Left colon (tissue), 2 donors: ENCODE results near the gene ARHGAP44. TPM values are rescaled to one million over a fixed set of nuclear protein-coding genes. Genes with fewer than 3 reads are reported as not detected.

Experiments used
- ATAC-seq: fragments of 200-7000 bp; cut with Tn5 transposase; one replicate; pipeline ENCODE4 v1.9.1; 2020; ENCODE audit warnings: mild to moderate bottlenecking, moderate library complexity
- DNase-seq, 2 donors: peaks; one replicate each; pipeline ENCODE4 v3.0.0-alpha.2; 2020
- intact Hi-C, 2 donors: fragments of 100-400 bp; cut with DNase I in 1 of 2; cut with micrococcal nuclease in 1 of 2; formaldehyde crosslinking; loops; one replicate each; pipeline versions ENCODE4 v1.11.2 to v1.14.0; 2022; cut with DNase I, micrococcal nuclease
- long read RNA-seq: library from polyadenylated mRNA; unstranded; transcript quantifications from one replicate; pipeline ENCODE4 v2.0.0, GENCODE V29; 2021
- total RNA-seq, 2 donors: library from RNA; stranded (reverse); fragmentation: NEBNext Ultra II Directional; extraction: Animal tissue kit (Norgen Biotek cat#: 25700); gene quantifications; one replicate each; pipeline ENCODE4 v1.2.1, GENCODE V29; 2021
- donor health status: DM: no; HTN: no; CAD: no.
- donor health status: DM: yes; HTN: yes; CAD: no.

ARHGAP44 gene, protein sequence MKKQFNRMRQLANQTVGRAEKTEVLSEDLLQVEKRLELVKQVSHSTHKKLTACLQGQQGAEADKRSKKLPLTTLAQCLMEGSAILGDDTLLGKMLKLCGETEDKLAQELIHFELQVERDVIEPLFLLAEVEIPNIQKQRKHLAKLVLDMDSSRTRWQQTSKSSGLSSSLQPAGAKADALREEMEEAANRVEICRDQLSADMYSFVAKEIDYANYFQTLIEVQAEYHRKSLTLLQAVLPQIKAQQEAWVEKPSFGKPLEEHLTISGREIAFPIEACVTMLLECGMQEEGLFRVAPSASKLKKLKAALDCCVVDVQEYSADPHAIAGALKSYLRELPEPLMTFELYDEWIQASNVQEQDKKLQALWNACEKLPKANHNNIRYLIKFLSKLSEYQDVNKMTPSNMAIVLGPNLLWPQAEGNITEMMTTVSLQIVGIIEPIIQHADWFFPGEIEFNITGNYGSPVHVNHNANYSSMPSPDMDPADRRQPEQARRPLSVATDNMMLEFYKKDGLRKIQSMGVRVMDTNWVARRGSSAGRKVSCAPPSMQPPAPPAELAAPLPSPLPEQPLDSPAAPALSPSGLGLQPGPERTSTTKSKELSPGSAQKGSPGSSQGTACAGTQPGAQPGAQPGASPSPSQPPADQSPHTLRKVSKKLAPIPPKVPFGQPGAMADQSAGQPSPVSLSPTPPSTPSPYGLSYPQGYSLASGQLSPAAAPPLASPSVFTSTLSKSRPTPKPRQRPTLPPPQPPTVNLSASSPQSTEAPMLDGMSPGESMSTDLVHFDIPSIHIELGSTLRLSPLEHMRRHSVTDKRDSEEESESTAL
- 10 to 100 TPM; 44.4 to 71.1 TPM for total RNA-seq
- long read RNA-seq, full-length matches to known transcripts, result 4 of 56 reads
- long read RNA-seq, partial matches to known transcripts, result 37 of 56 reads
- long read RNA-seq, other reads (novel, unspliced or antisense), result 15 of 56 reads

- intact Hi-C loops, result no loop called here
- peak; percentile 31 to 78 for DNase-seq
- peak; percentile 74 for ATAC-seq
Observed at GRCh38 chr17:12789481-12790248, at the start of gene ARHGAP44. Gene ARHGAP44 (plus strand): TSS chr17:12789498. CDS start chr17:12789839, 341 bp downstream.

GRCh38 chr17:12739500-12739899, 49.8 kb upstream of the ARHGAP44 start:
- intact Hi-C loops, result no loop called here
- DNase-seq, result no peak
- no peak for ATAC-seq

- no peak for DNase-seq
- ATAC-seq, result peak; percentile 58
- intact Hi-C loops, result loop anchor here in 1 of 2 donors (5.0 to 10.0 kb wide), 3 partner anchors 191 to 558 kb away; no protein-coding TSS in a partner anchor
Observed at GRCh38 chr17:12743046-12743445, 46.3 kb upstream of the ARHGAP44 start.

DNA sequence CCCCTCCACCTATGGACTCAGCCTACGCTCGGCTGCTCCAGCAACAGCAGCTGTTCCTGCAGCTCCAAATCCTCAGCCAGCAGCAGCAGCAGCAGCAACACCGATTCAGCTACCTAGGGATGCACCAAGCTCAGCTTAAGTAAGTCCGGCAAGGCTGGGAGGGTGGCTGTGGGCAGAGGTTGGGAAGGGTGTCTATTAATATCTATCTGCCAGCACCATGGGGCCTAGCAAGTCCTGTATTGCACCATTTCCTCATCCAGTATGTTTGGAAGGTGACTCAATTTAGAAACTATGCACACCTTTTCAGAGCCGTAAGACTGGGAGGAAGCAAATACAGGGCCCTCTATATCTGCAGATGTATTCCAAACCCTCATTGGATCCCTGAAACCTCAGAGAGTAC, 45.0 kb upstream of the ARHGAP44 start:
- DNase-seq, result no peak
- intact Hi-C loops, result loop anchor here in 1 of 2 donors (5.0 to 10.0 kb wide), 3 partner anchors 192 to 559 kb away; no protein-coding TSS in a partner anchor
- peak; percentile 14 for ATAC-seq

GRCh38 chr17:12744786-12745185, 44.5 kb upstream of the ARHGAP44 start:
- DNase-seq, result no peak
- intact Hi-C loops, result loop anchor here in 1 of 2 donors (5.0 to 10.0 kb wide), 3 partner anchors 192 to 560 kb away; no protein-coding TSS in a partner anchor

GRCh38 chr17:12745486-12745885, 43.8 kb upstream of the ARHGAP44 start:
- intact Hi-C loops, result loop anchor here in 1 of 2 donors (10.0 kb wide), 2 partner anchors 491 to 561 kb away; no protein-coding TSS in a partner anchor
- DNase-seq (no peak), ATAC-seq (peak; percentile 75)

More at GRCh38 chr17:12744786-12745185, 44.5 kb upstream of the ARHGAP44 start:
- ATAC-seq, result no peak

- ATAC-seq (no peak), DNase-seq (no peak)
- intact Hi-C loops, result no loop called here
Observed at GRCh38 chr17:12756786-12757185, 32.5 kb upstream of the ARHGAP44 start.

DNA sequence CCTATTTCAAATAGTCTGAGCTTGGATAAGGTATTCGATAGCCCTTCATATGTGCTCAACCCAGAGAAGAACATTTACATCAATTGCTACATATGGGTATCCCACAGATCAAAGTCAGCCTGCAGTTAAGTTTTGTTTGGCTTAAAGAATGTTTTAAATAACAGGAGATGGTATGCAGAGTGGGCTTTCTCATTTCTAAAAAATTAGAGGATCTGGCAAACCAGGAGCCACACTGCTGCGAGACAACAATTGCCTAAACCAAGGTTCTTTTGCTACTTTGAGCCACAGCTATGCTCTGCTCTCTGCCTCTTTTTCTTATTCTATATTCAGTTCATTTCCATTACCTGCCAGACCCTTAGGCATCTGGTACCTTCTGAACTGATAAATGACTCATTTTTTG, 30.2 kb upstream of the ARHGAP44 start:
- no peak for DNase-seq
- ATAC-seq, result no peak
- intact Hi-C loops, result no loop called here

DNA sequence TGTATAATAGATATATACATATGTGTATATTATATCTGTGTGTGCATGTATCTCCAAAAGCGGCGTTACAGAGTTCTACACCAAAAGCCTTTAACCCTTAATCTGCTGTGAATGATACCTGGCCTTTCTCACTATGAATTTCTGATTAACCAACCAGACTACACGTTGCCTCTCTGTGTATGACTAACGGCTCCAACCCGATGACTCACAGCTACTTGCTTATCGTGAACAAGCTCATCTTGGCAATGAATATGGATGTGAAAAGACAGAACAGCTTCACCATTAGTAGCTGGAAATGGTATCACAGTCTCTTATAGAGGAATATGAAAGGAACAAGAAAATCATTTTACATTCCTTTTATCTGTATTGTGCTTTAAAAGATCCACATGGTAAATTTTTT, 23.8 kb upstream of the ARHGAP44 start:
- ATAC-seq, result no peak
- DNase-seq, result no peak
- intact Hi-C loops, result no loop called here

- ATAC-seq (no peak), DNase-seq (no peak)
- intact Hi-C loops, result no loop called here
Observed at GRCh38 chr17:12768255-12768654, 21.0 kb upstream of the ARHGAP44 start.

DNA sequence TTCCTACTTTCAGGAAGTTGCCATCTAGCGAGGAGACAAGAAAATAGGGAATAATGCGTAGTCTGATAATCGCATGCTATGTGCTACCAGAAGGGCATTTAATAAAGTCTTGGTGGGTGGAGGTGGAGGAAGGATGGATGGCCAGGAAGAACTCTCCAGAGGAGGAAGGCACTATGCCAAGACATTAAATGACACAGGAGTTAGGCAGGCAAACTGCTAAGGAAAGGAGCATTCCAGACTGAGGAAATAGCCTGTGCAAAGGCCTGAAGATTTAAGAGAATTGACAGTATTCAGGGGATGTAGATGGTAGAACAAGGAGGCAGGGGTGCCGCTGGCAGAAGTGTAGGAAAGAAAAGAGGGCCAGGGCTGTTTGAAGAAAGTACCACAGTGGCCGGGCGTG, 19.3 kb upstream of the ARHGAP44 start:
- intact Hi-C loops, result no loop called here

GRCh38 chr17:12773153-12773552, 16.1 kb upstream of the ARHGAP44 start:
- intact Hi-C loops, result no loop called here
- DNase-seq (no peak), ATAC-seq (no peak)

More for the DNA sequence above, 19.3 kb upstream of the ARHGAP44 start:
- no peak for DNase-seq
- ATAC-seq, result no peak

DNA sequence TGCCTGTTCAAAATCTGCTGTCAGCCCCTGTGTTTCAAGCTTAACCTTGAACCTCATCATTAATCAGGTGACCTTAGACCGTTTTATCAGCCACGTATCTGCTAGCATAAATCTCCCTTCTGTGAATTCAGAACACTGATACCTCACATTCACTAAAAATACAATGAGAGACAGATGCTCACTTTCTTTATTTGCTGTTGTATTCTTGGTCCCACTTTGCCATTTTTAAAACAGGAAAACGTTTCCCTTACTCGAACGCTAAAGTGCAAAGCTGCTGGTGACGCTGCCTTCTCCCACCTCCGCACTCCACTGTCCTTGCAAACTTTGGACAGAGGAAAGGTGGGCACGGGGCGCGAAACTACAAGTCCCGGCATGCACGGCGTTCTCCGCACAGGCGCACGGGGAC, 220 bp upstream of the ARHGAP44 start:
- no peak for ATAC-seq
- peak in 1 of 2 donors; percentile 70 for DNase-seq
- intact Hi-C loops, result no loop called here

DNA sequence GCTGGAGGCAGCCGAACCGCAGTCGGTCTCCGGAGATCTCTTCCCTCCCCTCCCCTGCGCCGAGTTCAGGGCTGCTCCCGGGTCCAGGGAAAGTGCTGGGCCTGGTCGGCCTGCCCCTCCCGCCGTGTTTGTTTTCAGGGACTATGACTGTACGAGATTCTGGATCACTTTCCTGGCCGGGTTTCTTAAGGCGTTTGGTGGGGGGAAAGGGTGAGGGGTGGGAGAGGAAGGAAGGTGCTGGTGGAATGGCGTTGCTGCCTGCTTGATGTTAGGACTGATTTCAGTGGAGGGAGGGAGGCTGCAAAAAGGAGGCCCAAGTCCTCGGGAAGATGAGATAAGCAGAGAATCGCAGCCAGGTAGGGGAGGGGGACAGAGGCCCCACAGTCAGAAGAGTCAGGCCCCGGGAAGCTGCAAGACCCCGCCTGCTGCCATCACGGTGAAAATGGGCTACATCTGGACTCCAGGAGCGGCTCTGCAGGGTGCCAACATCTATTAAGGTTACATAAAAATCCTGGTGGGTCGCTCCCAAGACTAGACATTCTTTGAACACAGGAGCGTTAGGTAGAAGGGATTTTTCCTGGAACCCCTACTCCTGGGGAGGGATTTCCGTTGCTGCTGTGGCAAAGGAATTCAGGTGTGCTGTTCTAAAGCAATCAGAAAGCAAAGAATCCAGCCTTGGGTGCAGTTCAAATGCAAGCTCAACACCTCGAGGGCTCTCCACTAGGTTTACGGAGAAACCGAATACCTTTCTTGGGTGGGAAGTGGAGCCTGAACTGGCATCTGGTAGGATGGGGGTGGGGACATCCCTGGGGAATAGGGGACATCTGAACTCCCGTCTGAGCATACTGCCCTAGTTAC, 1.2 kb downstream of the ARHGAP44 start:
- DNase-seq (peak in 1 of 2 donors; percentile 26), ATAC-seq (peak; percentile 57)
- intact Hi-C loops, result no loop called here

GRCh38 chr17:12794919-12795532, 5.7 kb downstream of the ARHGAP44 start:
- ATAC-seq, result no peak
- intact Hi-C loops, result no loop called here
- DNase-seq, result no peak

- ATAC-seq (peak; percentile 22), DNase-seq (no peak)
- intact Hi-C loops, result no loop called here
Observed at GRCh38 chr17:12800855-12801365, 11.6 kb downstream of the ARHGAP44 start.

- DNase-seq, result no peak
- no peak for ATAC-seq
- intact Hi-C loops, result no loop called here
Observed at GRCh38 chr17:12806630-12807029, 17.3 kb downstream of the ARHGAP44 start.
